ENCODE measurements around the gene CRAMP1. TPM values are rescaled to one million over a fixed set of nuclear protein-coding genes. Genes with fewer than 3 reads are reported as not detected.

CRAMP1 gene
- total RNA-seq, 2 experiments from 2014 or later = 23.9 to 25.2 TPM

DNA sequence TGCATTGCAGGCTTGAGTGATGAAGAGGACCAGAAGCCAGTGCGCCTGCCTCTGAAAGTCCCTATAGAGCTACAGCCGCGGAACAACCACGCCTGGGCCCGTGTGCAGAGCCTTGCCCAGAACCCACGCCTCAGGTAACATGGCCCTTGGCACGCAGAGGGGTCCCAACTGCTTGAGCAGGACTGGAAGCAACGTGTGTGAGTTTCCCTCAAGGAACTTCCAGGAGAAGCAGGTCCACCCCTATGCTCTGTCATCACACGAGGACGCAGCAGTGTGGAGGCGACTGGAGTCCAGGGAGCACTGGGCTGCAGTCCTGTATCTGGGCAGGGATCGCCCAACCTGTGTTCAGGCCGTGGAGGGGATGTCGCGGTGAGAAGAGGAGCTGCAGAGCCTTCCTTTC, 40.9 kb downstream of the CRAMP1 start:
- CTCF ChIA-PET = no interaction called here
- POLR2A ChIA-PET = no interaction called here
- peaks cover 42% of the 10 kb centered on the region for H3K36me3 Mint-ChIP-seq (ENCODE audit: low read depth)

DNA sequence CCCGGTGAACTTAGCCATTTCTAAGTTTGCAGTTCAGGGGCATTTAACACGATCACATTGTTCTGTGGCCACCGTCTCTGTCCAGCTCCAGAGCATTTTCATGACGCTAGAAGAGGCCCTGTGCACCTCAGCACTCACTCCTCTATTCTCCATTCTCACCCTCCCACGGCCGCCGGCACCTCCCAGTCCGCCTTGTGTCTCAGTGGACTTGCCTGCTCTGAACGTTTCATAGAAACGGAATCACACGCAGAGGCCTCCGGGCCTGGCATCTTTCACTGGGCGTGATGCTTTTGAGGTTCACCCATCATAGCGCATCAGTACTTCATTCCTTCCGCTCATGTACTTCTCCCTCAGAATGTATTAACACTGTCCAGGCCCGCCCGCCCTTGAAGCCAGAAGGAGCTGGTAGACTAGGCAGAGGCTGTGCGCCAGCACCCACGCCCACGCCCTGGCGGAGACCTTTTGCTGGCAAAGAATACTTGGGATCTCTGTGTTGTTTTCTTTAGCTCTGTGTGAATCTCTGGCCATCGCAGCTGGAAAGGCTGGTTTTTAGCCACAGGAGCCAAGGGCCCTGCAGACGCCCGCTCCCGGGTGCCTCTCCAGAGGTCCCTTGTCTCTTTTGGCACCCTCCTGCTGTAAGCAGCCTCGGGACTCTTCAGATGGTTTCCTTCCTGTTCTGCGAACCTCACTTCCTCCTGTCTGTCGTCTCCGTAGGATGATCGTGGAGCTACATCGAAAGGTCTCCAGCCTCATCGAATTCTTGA, 42.5 kb downstream of the CRAMP1 start:
- ATAC-seq = no peak
- no peak overlapping the region for H3K4me3 Mint-ChIP-seq
- H3K36me3 Mint-ChIP-seq (ENCODE audit: low read depth) = peaks cover 38% of the 10 kb centered on the region
- H3K27me3 Mint-ChIP-seq (ENCODE audit: low read depth) = no peaks in the 10 kb centered on the region
- no peaks in the 10 kb centered on the region for H3K4me1 Mint-ChIP-seq (ENCODE audit: low read depth)
- ChIA-PET CTCF (no interaction called here), POLR2A (no interaction called here)
- no peaks in the 10 kb centered on the region for H3K9me3 Mint-ChIP-seq (ENCODE audit: insufficient read depth)
- DNase-seq = no peak
- H3K27ac Mint-ChIP-seq = no peak overlapping the region

More for the DNA sequence above, 40.9 kb downstream of the CRAMP1 start:
- DNase-seq = no peak
- Mint-ChIP-seq H3K4me3 (no peak overlapping the region), H3K4me1 (ENCODE audit: low read depth) (no peaks in the 10 kb centered on the region), H3K27me3 (ENCODE audit: low read depth) (no peaks in the 10 kb centered on the region), H3K27ac (no peak overlapping the region), H3K9me3 (ENCODE audit: insufficient read depth) (no peaks in the 10 kb centered on the region)
- ATAC-seq = no peak

DNA sequence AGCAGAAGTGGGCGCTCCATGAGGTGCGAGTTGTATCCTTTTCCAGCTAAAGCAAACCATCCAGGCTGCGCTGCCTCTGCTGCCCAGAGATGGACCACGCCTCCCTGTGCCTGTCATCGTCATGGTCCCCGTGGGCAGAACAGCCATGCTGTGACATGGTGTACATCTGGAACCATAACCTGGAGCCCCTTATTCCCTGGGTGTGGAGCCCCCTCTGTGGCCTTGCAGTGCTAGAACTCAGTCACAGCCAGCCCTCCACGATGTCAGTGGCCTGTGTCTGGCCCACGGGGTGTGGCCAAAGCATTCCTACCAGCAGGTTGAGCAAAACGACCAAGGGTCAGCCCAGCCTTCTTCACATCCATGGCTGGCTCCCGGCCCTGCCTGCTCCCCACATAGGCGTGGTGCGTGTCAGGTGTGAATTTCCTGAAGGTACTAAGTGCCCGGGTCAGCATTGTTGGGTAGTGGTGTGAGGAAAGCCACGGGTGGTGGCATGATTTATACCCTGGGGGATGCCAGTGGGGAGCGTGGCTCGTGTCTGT, 43.2 kb downstream of the CRAMP1 start:
- Mint-ChIP-seq H3K36me3 (ENCODE audit: low read depth) (peaks cover 36% of the 10 kb centered on the region), H3K4me1 (ENCODE audit: low read depth) (no peaks in the 10 kb centered on the region), H3K27ac (no peak overlapping the region), H3K27me3 (ENCODE audit: low read depth) (no peaks in the 10 kb centered on the region), H3K9me3 (ENCODE audit: insufficient read depth) (no peaks in the 10 kb centered on the region), H3K4me3 (no peak overlapping the region)
- CTCF ChIA-PET = no interaction called here
- DNase-seq (no peak), ATAC-seq (no peak)
- POLR2A ChIA-PET = no interaction called here

DNA sequence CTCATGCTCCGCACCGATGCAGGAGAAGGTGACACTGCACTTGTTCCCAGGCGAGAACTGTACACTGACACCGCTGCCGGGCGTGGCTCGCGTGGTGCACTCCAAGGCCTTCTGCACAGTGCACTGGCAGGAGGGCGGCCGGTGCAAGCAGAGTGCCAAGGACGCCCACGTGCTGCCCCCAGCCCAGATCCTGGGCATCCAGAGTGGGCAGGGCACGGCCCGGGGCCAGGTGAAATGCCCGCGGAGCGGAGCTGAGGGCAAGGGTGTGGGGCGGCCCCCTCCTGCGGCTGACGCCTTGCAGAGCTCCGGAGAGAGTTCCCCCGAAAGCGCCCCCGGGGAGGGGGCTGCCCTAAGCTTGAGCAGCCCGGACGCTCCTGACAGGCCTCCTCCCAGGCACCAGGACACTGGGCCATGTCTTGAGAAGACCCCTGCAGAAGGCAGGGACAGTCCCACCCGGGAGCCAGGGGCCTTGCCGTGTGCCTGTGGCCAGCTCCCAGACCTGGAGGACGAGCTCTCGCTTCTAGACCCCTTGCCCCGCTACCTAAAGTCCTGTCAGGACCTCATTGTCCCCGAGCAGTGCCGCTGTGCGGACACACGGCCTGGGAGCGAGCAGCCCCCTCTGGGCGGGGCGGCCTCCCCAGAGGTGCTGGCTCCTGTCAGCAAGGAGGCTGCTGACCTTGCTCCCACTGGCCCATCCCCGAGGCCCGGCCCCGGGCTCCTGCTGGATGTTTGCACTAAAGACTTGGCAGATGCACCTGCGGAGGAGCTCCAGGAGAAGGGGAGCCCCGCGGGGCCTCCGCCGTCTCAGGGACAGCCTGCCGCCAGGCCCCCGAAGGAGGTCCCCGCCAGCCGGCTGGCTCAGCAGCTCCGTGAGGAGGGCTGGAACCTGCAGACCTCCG, 44.0 kb downstream of the CRAMP1 start:
- Mint-ChIP-seq H3K4me1 (ENCODE audit: low read depth) (no peaks in the 10 kb centered on the region), H3K4me3 (no peak overlapping the region), H3K9me3 (ENCODE audit: insufficient read depth) (no peaks in the 10 kb centered on the region), H3K27me3 (ENCODE audit: low read depth) (no peaks in the 10 kb centered on the region), H3K27ac (no peak overlapping the region), H3K36me3 (ENCODE audit: low read depth) (peaks cover 30% of the 10 kb centered on the region)
- no peak for ATAC-seq
- DNase-seq = no peak
- CTCF ChIA-PET = no interaction called here
- POLR2A ChIA-PET = no interaction called here

DNA sequence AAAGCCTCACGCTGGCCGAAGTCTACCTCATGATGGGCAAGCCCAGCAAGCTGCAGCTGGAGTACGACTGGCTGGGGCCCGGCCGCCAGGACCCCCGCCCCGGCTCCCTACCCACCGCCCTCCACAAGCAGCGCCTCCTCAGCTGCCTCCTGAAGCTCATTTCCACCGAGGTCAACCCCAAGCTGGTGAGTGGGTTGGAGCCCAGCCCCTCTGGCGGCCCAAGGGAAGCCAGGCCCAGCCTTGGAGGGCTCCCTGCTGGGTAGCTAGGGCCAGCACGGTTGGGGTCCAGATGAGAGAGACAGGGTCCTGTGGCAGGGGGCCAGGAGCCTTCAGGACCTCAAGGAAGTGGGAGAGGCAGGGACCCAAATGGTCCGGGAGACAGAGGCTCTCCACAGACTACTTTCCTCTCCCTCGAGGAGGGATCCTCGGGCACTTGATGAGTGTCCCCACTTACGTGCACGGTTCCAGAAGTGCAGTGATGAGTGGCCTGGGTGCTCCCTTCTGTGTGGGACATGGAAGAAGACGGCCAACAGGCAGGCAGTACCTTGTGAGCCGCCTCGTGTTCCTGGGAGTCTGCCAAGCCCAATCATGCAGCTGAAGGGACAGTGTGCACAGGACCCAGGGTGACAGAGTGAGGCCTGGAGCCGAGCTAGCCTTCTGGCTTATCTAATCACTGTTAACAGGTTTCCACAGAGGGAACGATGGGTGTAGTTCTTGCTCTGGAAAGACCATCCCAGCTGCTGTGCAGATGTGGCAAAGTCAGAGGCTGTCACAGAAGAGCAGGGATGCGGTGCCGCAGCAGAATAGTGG, 44.9 kb downstream of the CRAMP1 start:
- POLR2A ChIA-PET = no interaction called here
- H3K9me3 Mint-ChIP-seq (ENCODE audit: insufficient read depth) = no peaks in the 10 kb centered on the region
- DNase-seq = no peak
- no peaks in the 10 kb centered on the region for H3K27me3 Mint-ChIP-seq (ENCODE audit: low read depth)
- H3K4me3 Mint-ChIP-seq = no peak overlapping the region
- H3K27ac Mint-ChIP-seq = no peak overlapping the region
- H3K4me1 Mint-ChIP-seq (ENCODE audit: low read depth) = no peaks in the 10 kb centered on the region
- CTCF ChIA-PET = no interaction called here
- no peak for ATAC-seq
- peaks cover 25% of the 10 kb centered on the region for H3K36me3 Mint-ChIP-seq (ENCODE audit: low read depth)

DNA sequence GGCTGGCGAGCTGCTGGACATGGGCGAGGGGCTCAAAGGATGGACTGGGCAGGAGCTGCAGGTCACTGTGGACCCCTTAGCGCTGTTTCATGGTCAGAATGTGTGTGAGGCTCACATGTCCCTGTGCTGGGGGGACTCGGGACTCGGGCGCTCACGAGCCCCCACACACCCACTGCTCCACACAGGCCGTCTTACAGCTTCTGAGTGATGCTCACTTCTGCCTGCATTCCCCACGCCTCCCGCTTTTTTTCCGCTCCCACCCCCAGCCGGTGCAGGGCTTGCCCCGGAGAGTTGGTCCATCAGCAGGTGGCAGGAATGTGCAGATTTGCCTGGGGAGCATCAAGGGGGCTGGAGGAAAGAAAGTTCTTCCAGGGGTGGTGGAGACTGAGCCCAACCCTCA, 45.7 kb downstream of the CRAMP1 start:
- no peak overlapping the region for H3K4me3 Mint-ChIP-seq
- H3K27ac Mint-ChIP-seq = no peak overlapping the region
- no peak for DNase-seq
- H3K36me3 Mint-ChIP-seq (ENCODE audit: low read depth) = peaks cover 29% of the 10 kb centered on the region
- ATAC-seq = no peak
- ChIA-PET POLR2A (no interaction called here), CTCF (no interaction called here)
- no peaks in the 10 kb centered on the region for H3K9me3 Mint-ChIP-seq (ENCODE audit: insufficient read depth)
- no peaks in the 10 kb centered on the region for H3K4me1 Mint-ChIP-seq (ENCODE audit: low read depth)
- no peaks in the 10 kb centered on the region for H3K27me3 Mint-ChIP-seq (ENCODE audit: low read depth)

DNA sequence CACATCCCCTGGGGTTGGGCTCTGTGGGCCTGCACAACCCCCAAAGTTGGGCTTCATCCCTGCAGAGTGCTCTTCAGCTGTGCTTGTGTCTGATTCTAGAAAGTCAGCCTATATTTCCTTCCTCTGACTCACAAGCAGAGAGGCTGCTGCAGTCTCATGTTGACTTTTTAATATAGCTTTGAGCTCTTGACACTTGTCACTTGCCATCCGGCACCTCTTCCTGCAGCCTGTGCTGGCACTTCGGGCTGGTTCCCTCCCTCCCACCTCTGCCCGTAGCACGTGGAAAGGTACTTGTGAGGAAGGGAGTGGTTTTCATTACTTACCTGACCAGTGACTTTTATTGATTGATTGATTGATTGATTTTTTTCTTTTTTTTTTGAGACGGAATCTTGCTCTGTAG, 46.9 kb downstream of the CRAMP1 start:
- Mint-ChIP-seq H3K4me3 (no peak overlapping the region), H3K27me3 (ENCODE audit: low read depth) (no peaks in the 10 kb centered on the region), H3K36me3 (ENCODE audit: low read depth) (peaks cover 37% of the 10 kb centered on the region), H3K4me1 (ENCODE audit: low read depth) (no peaks in the 10 kb centered on the region), H3K27ac (no peak overlapping the region), H3K9me3 (ENCODE audit: insufficient read depth) (no peaks in the 10 kb centered on the region)
- DNase-seq (no peak), ATAC-seq (no peak)
- CTCF ChIA-PET = no interaction called here
- POLR2A ChIA-PET = interaction anchor here (0.5 kb wide), 1 partner anchor 117 kb away, joined by 3 read pairs; no protein-coding TSS in a partner anchor

DNA sequence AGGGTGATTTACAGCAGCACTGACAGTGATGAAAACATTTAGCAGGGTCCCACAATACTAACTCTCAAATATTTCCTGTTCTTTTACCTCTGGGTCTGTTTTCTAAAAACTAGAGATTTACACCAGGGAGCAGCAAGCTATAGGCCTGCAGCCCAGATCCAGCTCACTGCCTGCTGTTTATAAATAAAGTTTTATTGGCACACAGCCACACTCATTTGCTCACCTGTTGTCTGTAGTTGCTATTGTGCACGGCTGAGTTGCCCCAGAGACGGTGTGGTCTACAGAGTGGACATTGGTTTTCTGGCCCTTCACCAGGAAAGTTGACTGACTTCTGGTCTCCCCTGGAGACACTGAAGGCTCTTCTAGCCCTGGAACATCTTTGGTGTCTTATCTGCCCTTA, 49.7 kb downstream of the CRAMP1 start:
- H3K4me3 Mint-ChIP-seq = no peak overlapping the region
- H3K27me3 Mint-ChIP-seq (ENCODE audit: low read depth) = no peaks in the 10 kb centered on the region
- DNase-seq (no peak), ATAC-seq (no peak)
- H3K9me3 Mint-ChIP-seq (ENCODE audit: insufficient read depth) = no peaks in the 10 kb centered on the region
- H3K27ac Mint-ChIP-seq = no peak overlapping the region
- H3K36me3 Mint-ChIP-seq (ENCODE audit: low read depth) = peaks cover 29% of the 10 kb centered on the region
- no peaks in the 10 kb centered on the region for H3K4me1 Mint-ChIP-seq (ENCODE audit: low read depth)
- CTCF ChIA-PET = no interaction called here
- POLR2A ChIA-PET = no interaction called here

DNA sequence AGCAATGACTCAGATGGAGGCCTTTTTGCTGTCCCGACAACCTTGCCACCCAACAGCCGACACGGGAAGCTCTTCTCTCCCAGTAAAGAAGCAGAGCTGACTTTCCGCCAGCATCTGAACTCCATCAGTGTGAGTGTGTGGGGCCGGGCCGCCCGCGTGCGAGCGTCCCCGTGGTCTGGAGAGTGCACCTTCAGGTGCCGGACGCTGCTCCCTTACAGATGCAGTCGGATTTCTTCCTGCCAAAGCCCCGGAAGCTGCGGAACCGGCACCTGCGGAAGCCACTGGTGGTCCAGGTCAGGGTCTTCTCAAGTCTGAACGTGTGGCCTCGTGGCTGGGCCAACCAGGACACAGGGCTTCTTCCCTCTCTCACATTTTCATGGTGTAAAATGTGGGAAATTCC, 50.4 kb downstream of the CRAMP1 start:
- Mint-ChIP-seq H3K27me3 (ENCODE audit: low read depth) (no peaks in the 10 kb centered on the region), H3K27ac (no peak overlapping the region), H3K36me3 (ENCODE audit: low read depth) (peaks cover 34% of the 10 kb centered on the region), H3K4me1 (ENCODE audit: low read depth) (no peaks in the 10 kb centered on the region), H3K4me3 (no peak overlapping the region), H3K9me3 (ENCODE audit: insufficient read depth) (no peaks in the 10 kb centered on the region)
- POLR2A ChIA-PET = no interaction called here
- DNase-seq (no peak), ATAC-seq (no peak)
- CTCF ChIA-PET = no interaction called here

DNA sequence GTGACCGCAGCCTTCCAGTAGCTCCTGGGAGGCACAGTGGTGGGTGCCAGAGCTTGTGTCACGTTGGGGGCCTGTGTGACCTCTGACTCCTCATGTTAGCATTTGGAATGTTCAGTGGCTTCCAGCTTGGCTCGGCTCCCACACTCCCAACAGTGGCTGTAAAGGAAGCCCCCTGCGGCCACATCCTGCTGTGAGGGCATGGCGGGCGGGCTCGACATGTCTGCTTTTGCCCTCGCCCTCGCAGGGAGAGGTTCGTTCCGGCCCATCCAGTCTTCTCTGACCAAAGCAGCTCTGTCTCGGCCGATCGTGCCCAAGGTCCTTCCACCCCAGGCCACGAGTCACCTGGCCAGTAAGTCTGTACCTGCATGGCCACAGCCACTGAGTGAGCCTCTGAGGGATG, 53.7 kb downstream of the CRAMP1 start:
- ChIA-PET POLR2A (no interaction called here), CTCF (interaction anchor here (2.7 kb wide), 1 partner anchor 12 kb away, joined by 6 read pairs; the partner anchor contains the start of gene JPT2)
- Mint-ChIP-seq H3K4me3 (no peak overlapping the region), H3K4me1 (ENCODE audit: low read depth) (no peaks in the 10 kb centered on the region), H3K9me3 (ENCODE audit: insufficient read depth) (no peaks in the 10 kb centered on the region), H3K27me3 (ENCODE audit: low read depth) (no peaks in the 10 kb centered on the region), H3K36me3 (ENCODE audit: low read depth) (peaks cover 45% of the 10 kb centered on the region), H3K27ac (no peak overlapping the region)
- DNase-seq (no peak), ATAC-seq (no peak)

DNA sequence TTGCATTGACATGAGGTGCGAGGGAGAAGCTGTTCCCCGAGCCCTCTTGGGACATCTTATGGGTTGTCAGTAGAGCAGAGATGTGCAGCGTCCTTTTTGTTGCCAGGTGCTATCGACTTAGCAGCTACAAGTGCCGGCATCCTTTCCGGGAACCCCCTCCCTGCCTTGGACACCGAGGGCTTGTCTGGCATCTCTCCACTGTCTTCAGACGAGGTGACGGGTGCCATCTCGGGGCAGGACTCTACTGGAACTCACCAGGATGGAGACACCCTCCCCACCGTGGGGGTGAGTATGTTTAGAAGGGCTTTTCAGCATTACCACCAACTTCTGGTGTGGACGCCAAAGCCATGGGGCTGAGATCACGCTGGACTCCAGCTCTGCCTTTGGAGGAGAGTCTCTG, 54.2 kb downstream of the CRAMP1 start:
- H3K27ac Mint-ChIP-seq = no peak overlapping the region
- no peaks in the 10 kb centered on the region for H3K9me3 Mint-ChIP-seq (ENCODE audit: insufficient read depth)
- H3K36me3 Mint-ChIP-seq (ENCODE audit: low read depth) = peaks cover 50% of the 10 kb centered on the region
- no peaks in the 10 kb centered on the region for H3K27me3 Mint-ChIP-seq (ENCODE audit: low read depth)
- no peak overlapping the region for H3K4me3 Mint-ChIP-seq
- CTCF ChIA-PET = interaction anchor here (2.7 kb wide), 1 partner anchor 11 kb away, joined by 6 read pairs; the partner anchor contains the start of gene JPT2
- no peak for ATAC-seq
- POLR2A ChIA-PET = no interaction called here
- H3K4me1 Mint-ChIP-seq (ENCODE audit: low read depth) = no peaks in the 10 kb centered on the region
- DNase-seq = no peak
